SK-N-SH treated with all-trans-retinoic acid at 6 μM for 48 hours (cell line): ENCODE results near the gene TANC1.

Source experiments
- ATAC-seq: fragments of 200-7000 bp; cut with Tn5 transposase; 3 replicates; pipeline ENCODE4 v1.9.1; 2020; ENCODE audit warnings: mild to moderate bottlenecking, moderate library complexity
- ARNTL ChIP-seq: fragments of 450-650 bp; formaldehyde crosslinking; IDR thresholded peaks from 2 replicates; pipeline ENCODE4 v1.5.0; 2020; ENCODE audit warnings: low read depth, mild to moderate bottlenecking, moderate library complexity, borderline replicate concordance
- BACH2 ChIP-seq: fragments of 250-450 bp; sonication (Bioruptor Pico); IDR thresholded peaks from 2 replicates; pipeline ENCODE4 v1.9.0; 2021; ENCODE audit warnings: mild to moderate bottlenecking, borderline replicate concordance
- CSDC2 ChIP-seq: fragments of 250-450 bp; sonication (Bioruptor Pico); IDR thresholded peaks from 2 replicates; pipeline ENCODE4 v1.5.0; 2020; ENCODE audit warnings: mild to moderate bottlenecking, moderate library complexity
- ESRRG ChIP-seq: fragments of 250-450 bp; sonication (Bioruptor Pico); IDR thresholded peaks from 2 replicates; pipeline ENCODE4 v1.6.1; 2021; ENCODE audit warnings: mild to moderate bottlenecking
- GLIS3 ChIP-seq: fragments of 250-450 bp; sonication (Bioruptor Pico); IDR thresholded peaks from 2 replicates; pipeline ENCODE4 v1.5.0; 2020; ENCODE audit warnings: mild to moderate bottlenecking, moderate library complexity
- ISL1 ChIP-seq: fragments of 250-450 bp; sonication (Bioruptor Pico); IDR thresholded peaks from 2 replicates; pipeline ENCODE4 v2.1.2; 2022; ENCODE audit warnings: mild to moderate bottlenecking, moderate library complexity
- OSR1 ChIP-seq: fragments of 250-450 bp; sonication (Bioruptor Pico); IDR thresholded peaks from 2 replicates; pipeline ENCODE4 v1.8.0; 2022; ENCODE audit warnings: moderate library complexity, mild to moderate bottlenecking, inconsistent platforms
- PPARA ChIP-seq: fragments of 250-450 bp; sonication (Bioruptor Pico); IDR thresholded peaks from 2 replicates; pipeline ENCODE4 v1.5.0; 2020; ENCODE audit warnings: mild to moderate bottlenecking, borderline replicate concordance
- RARB ChIP-seq: fragments of 250-450 bp; sonication (Bioruptor Pico); IDR thresholded peaks from 2 replicates; pipeline ENCODE4 v1.8.0; 2021; ENCODE audit warnings: mild to moderate bottlenecking, moderate library complexity
- TCF4 ChIP-seq: fragments of 250-450 bp; sonication (Bioruptor Pico); IDR thresholded peaks from 2 replicates; pipeline ENCODE4 v1.8.0; 2021; ENCODE audit warnings: mild to moderate bottlenecking, moderate library complexity, borderline replicate concordance
- TOX ChIP-seq: fragments of 250-450 bp; sonication (Bioruptor Pico); IDR thresholded peaks from 2 replicates; pipeline ENCODE4 v1.8.0; 2021; ENCODE audit warnings: mild to moderate bottlenecking, moderate library complexity, borderline replicate concordance
- ZC3H10 ChIP-seq: fragments of 250-450 bp; sonication (Bioruptor Pico); IDR thresholded peaks from 2 replicates; pipeline ENCODE4 v1.5.1; 2021; ENCODE audit warnings: mild to moderate bottlenecking, moderate library complexity
- ZFP3 ChIP-seq: fragments of 250-450 bp; sonication (Bioruptor Pico); IDR thresholded peaks from 2 replicates; pipeline ENCODE4 v1.5.0; 2020; ENCODE audit warnings: mild to moderate bottlenecking, moderate library complexity
- ZFP30 ChIP-seq: fragments of 450-650 bp; formaldehyde crosslinking; IDR thresholded peaks from 2 replicates; pipeline ENCODE4 v1.5.0; 2022; ENCODE audit warnings: mild to moderate bottlenecking, moderate library complexity
- ZNF565 ChIP-seq: fragments of 450-650 bp; formaldehyde crosslinking; conservative IDR thresholded peaks from 2 replicates; pipeline ENCODE4 v1.5.0; 2020; ENCODE audit warnings: low read depth, mild to moderate bottlenecking, moderate library complexity
- ZNF70 ChIP-seq: fragments of 450-650 bp; formaldehyde crosslinking; IDR thresholded peaks from 2 replicates; pipeline ENCODE4 v1.5.0; 2020; ENCODE audit warnings: mild to moderate bottlenecking, moderate library complexity
- ZNF8 ChIP-seq: fragments of 450-650 bp; formaldehyde crosslinking; IDR thresholded peaks from 2 replicates; pipeline ENCODE4 v1.5.0; 2020; ENCODE audit warnings: mild to moderate bottlenecking, moderate library complexity
- TF ChIP-seq, protein P1 (sequence below): fragments of 250-450 bp; sonication (Bioruptor Pico); IDR thresholded peaks from 2 replicates; pipeline ENCODE4 v1.8.0; 2020; ENCODE audit warnings: mild to moderate bottlenecking, moderate library complexity, borderline replicate concordance
- TF ChIP-seq, protein P2 (sequence below): fragments of 250-450 bp; sonication (Bioruptor Pico); IDR thresholded peaks from 2 replicates; pipeline ENCODE4 v1.5.1; 2021; ENCODE audit warnings: mild to moderate bottlenecking, moderate library complexity
- TF ChIP-seq, protein P3 (sequence below): fragments of 250-450 bp; sonication (Bioruptor Pico); IDR thresholded peaks from 2 replicates; pipeline ENCODE4 v1.5.1; 2020; ENCODE audit warnings: low read depth, mild to moderate bottlenecking, moderate library complexity
- TF ChIP-seq, protein P4 (sequence below): fragments of 250-450 bp; sonication (Bioruptor Pico); IDR thresholded peaks from 2 replicates; pipeline ENCODE4 v1.5.0; 2020; ENCODE audit warnings: mild to moderate bottlenecking, moderate library complexity
- TF ChIP-seq, protein P5 (sequence below): fragments of 250-450 bp; sonication (Bioruptor Pico); IDR thresholded peaks from 2 replicates; pipeline ENCODE4 v1.8.0; 2021; ENCODE audit warnings: low read depth, mild to moderate bottlenecking, moderate library complexity, borderline replicate concordance

The TANC1 gene

DNA sequence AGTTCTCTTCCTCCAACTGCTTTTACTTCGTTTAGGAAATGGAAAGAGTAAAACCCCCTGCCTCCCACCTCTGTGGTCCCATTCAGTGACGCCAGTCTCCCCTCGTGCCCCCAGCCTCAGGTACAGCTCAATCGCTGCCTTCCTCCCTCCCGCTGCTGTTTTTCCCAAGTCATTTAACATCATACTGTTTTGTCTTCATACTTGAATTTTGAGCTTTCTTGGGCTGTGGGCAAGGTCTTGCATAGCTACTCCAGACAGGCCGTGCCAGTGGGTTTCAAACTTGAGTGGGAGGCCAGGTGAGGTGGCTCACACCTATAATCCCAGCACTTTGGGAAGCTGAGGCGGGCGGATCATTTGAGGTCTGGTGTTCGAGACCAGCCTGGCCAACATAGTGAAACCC lies 155.3 kb downstream of the TANC1 start:
- no peak for ATAC-seq
- TF ChIP-seq ARNTL (CRISPR knock-in tag) (no peak), GLIS3 (CRISPR knock-in tag) (no peak), TCF4 (CRISPR knock-in tag) (no peak), ESRRG (CRISPR knock-in tag) (no peak), TOX (CRISPR knock-in tag) (no peak), ZNF565 (CRISPR knock-in tag) (no peak), ZFP3 (no peak), ISL1 (CRISPR knock-in tag) (no peak), PPARA (CRISPR knock-in tag) (no peak), ZC3H10 (CRISPR knock-in tag) (no peak), OSR1 (CRISPR knock-in tag) (no peak)
- TF ChIP-seq, protein P1, sequence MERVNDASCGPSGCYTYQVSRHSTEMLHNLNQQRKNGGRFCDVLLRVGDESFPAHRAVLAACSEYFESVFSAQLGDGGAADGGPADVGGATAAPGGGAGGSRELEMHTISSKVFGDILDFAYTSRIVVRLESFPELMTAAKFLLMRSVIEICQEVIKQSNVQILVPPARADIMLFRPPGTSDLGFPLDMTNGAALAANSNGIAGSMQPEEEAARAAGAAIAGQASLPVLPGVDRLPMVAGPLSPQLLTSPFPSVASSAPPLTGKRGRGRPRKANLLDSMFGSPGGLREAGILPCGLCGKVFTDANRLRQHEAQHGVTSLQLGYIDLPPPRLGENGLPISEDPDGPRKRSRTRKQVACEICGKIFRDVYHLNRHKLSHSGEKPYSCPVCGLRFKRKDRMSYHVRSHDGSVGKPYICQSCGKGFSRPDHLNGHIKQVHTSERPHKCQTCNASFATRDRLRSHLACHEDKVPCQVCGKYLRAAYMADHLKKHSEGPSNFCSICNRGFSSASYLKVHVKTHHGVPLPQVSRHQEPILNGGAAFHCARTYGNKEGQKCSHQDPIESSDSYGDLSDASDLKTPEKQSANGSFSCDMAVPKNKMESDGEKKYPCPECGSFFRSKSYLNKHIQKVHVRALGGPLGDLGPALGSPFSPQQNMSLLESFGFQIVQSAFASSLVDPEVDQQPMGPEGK (CRISPR knock-in tag) = no peak
- TF ChIP-seq, protein P2, sequence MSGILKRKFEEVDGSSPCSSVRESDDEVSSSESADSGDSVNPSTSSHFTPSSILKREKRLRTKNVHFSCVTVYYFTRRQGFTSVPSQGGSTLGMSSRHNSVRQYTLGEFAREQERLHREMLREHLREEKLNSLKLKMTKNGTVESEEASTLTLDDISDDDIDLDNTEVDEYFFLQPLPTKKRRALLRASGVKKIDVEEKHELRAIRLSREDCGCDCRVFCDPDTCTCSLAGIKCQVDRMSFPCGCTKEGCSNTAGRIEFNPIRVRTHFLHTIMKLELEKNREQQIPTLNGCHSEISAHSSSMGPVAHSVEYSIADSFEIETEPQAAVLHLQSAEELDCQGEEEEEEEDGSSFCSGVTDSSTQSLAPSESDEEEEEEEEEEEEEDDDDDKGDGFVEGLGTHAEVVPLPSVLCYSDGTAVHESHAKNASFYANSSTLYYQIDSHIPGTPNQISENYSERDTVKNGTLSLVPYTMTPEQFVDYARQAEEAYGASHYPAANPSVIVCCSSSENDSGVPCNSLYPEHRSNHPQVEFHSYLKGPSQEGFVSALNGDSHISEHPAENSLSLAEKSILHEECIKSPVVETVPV (CRISPR knock-in tag) = no peak
- TF ChIP-seq, protein P3, sequence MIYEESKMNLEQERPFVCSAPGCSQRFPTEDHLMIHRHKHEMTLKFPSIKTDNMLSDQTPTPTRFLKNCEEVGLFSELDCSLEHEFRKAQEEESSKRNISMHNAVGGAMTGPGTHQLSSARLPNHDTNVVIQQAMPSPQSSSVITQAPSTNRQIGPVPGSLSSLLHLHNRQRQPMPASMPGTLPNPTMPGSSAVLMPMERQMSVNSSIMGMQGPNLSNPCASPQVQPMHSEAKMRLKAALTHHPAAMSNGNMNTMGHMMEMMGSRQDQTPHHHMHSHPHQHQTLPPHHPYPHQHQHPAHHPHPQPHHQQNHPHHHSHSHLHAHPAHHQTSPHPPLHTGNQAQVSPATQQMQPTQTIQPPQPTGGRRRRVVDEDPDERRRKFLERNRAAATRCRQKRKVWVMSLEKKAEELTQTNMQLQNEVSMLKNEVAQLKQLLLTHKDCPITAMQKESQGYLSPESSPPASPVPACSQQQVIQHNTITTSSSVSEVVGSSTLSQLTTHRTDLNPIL = no peak
- TF ChIP-seq, protein P4, sequence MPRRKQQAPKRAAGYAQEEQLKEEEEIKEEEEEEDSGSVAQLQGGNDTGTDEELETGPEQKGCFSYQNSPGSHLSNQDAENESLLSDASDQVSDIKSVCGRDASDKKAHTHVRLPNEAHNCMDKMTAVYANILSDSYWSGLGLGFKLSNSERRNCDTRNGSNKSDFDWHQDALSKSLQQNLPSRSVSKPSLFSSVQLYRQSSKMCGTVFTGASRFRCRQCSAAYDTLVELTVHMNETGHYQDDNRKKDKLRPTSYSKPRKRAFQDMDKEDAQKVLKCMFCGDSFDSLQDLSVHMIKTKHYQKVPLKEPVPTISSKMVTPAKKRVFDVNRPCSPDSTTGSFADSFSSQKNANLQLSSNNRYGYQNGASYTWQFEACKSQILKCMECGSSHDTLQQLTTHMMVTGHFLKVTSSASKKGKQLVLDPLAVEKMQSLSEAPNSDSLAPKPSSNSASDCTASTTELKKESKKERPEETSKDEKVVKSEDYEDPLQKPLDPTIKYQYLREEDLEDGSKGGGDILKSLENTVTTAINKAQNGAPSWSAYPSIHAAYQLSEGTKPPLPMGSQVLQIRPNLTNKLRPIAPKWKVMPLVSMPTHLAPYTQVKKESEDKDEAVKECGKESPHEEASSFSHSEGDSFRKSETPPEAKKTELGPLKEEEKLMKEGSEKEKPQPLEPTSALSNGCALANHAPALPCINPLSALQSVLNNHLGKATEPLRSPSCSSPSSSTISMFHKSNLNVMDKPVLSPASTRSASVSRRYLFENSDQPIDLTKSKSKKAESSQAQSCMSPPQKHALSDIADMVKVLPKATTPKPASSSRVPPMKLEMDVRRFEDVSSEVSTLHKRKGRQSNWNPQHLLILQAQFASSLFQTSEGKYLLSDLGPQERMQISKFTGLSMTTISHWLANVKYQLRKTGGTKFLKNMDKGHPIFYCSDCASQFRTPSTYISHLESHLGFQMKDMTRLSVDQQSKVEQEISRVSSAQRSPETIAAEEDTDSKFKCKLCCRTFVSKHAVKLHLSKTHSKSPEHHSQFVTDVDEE (CRISPR knock-in tag) = no peak
- TF ChIP-seq, protein P5, sequence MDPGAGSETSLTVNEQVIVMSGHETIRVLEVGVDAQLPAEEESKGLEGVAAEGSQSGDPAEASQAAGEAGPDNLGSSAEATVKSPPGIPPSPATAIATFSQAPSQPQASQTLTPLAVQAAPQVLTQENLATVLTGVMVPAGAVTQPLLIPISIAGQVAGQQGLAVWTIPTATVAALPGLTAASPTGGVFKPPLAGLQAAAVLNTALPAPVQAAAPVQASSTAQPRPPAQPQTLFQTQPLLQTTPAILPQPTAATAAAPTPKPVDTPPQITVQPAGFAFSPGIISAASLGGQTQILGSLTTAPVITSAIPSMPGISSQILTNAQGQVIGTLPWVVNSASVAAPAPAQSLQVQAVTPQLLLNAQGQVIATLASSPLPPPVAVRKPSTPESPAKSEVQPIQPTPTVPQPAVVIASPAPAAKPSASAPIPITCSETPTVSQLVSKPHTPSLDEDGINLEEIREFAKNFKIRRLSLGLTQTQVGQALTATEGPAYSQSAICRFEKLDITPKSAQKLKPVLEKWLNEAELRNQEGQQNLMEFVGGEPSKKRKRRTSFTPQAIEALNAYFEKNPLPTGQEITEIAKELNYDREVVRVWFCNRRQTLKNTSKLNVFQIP = no peak

DNA sequence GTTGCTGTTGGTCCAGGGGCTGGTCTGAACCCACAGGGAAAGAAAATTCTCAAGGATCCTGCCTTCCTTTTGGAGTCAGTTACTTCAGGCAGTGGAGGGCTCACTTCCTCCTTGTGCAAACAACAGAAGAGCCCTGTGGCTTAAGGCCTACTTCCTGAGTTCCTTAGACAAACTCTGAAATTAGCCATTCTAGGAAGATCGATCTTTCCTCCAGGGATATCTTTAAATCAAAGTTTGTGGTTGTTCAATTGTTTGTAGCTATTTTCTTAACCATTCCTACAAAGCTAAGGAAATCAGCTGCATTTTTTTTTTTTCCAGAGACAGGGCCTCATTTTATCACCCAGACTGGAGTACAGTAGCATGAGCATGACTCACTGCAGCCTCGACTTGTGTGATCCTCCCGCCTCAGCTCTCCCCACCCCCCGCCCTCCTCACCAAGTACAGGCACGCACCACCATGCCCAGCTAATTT lies 156.0 kb downstream of the TANC1 start:
- peak; percentile 79 for ATAC-seq
- TF ChIP-seq, protein P4 (CRISPR knock-in tag) = no peak
- TF ChIP-seq ZFP30 (CRISPR knock-in tag) (no peak), BACH2 (CRISPR knock-in tag) (no peak), ESRRG (CRISPR knock-in tag) (no peak), RARB (CRISPR knock-in tag) (no peak), ZFP3 (peak; percentile 16), TCF4 (CRISPR knock-in tag) (no peak), TOX (CRISPR knock-in tag) (no peak), ZNF8 (CRISPR knock-in tag) (no peak), ZNF565 (CRISPR knock-in tag) (no peak), ZC3H10 (CRISPR knock-in tag) (no peak), CSDC2 (CRISPR knock-in tag) (0 out of 2 replicates have a peak, but pooled peaks have one; percentile 24), ZNF70 (no peak)
- TF ChIP-seq, protein P1 (CRISPR knock-in tag) = no peak
- TF ChIP-seq, protein P3 = no peak
